Ammon's horn (tissue), 1 donor: Measurements from ENCODE around the gene MCF2L.

Experiments
- DNase-seq: peaks from one replicate; pipeline ENCODE4 v3.0.0-alpha.2; 2016; ENCODE audit warnings: low spot score

Gene MCF2L

DNA sequence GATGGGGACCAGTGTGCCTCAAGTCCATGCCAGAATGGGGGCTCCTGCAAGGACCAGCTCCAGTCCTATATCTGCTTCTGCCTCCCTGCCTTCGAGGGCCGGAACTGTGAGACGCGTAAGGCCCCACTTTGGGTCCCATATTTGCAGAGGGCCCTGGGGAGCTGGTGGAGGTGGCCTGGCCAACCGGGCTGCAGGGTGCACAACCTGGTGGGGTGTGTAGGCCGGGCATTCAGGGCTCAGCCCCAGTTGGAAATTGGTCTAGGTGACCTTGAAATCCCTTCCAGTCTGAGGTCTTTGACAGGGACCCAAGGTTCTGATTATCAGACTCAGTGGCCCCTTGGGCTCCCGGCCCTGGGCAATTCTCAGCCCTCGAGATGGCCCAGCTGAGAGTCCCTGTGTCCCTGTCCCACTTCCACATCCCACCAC, 144.8 kb downstream of the MCF2L start:
- no peak for DNase-seq

DNA sequence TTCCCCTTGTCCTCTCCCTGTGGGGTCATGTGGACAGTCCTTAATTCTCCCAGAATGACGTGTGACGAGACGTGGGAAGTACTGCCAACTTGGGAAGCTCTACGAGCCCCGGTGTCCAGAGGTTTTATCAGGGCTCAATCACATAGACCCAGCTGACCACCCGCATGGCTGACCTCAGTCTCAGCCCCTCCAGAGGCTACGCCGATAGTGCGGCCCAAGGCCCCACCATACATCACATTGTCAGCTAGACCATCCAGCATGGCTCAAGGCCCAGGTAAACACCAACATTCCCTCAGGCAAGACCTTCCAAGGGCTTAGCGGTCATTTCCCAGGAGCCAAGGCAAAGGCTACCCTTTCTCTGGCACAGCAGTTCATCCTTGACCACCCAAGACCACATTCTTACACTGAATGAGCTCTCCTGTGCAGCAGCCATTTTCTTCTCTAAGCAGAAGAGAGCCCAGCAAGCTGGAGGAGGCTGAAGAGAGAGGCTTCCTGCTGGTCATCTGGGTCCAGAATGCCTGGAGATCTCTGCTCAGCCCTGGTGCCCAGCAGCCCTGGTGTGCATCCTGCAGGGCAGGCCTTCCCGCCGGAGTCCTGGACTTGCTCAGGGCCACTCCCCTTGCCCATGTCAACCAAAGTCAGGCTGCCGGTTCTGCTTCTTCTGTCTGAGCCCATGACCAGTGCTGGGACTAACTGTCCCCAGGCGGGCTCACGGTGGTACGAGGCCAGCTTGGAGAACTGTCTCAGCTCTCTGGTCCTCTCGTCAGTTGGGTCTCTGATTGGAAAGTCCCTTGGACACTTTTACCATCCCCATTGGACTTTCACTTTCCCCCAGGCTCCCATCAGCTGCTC, 145.7 kb downstream of the MCF2L start:
- no peak for DNase-seq

- no peak for DNase-seq
Measured at GRCh38 chr13:113115363-113116205, 146.6 kb downstream of the MCF2L start.

- no peak for DNase-seq
Measured at GRCh38 chr13:113116206-113116800, 147.3 kb downstream of the MCF2L start.

GRCh38 chr13:113116871-113117271, 147.9 kb downstream of the MCF2L start:
- DNase-seq = no peak

- no peak for DNase-seq
Measured at GRCh38 chr13:113117335-113117872, 148.4 kb downstream of the MCF2L start.

- no peak for DNase-seq
Measured at GRCh38 chr13:113117911-113118260, 148.9 kb downstream of the MCF2L start.

DNA sequence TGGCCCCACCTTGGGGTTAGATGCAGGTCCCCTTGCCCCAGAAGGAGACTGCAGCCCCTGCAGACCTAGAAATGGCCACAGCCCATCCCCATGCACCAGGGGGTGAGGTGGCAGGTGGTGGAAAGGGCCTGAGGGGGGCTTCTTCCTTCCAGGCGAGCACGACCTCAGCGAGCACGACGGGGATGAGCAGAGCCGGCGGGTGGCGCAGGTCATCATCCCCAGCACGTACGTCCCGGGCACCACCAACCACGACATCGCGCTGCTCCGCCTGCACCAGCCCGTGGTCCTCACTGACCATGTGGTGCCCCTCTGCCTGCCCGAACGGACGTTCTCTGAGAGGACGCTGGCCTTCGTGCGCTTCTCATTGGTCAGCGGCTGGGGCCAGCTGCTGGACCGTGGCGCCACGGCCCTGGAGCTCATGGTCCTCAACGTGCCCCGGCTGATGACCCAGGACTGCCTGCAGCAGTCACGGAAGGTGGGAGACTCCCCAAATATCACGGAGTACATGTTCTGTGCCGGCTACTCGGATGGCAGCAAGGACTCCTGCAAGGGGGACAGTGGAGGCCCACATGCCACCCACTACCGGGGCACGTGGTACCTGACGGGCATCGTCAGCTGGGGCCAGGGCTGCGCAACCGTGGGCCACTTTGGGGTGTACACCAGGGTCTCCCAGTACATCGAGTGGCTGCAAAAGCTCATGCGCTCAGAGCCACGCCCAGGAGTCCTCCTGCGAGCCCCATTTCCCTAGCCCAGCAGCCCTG, 149.4 kb downstream of the MCF2L start:
- DNase-seq = no peak

- no peak for DNase-seq
Measured at GRCh38 chr13:113119166-113119821, 150.3 kb downstream of the MCF2L start.

DNA sequence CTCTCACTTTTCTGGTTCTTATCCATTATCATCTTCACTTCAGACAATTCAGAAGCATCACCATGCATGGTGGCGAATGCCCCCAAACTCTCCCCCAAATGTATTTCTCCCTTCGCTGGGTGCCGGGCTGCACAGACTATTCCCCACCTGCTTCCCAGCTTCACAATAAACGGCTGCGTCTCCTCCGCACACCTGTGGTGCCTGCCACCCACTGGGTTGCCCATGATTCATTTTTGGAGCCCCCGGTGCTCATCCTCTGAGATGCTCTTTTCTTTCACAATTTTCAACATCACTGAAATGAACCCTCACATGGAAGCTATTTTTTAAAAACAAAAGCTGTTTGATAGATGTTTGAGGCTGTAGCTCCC, 150.8 kb downstream of the MCF2L start:
- no peak for DNase-seq

DNA sequence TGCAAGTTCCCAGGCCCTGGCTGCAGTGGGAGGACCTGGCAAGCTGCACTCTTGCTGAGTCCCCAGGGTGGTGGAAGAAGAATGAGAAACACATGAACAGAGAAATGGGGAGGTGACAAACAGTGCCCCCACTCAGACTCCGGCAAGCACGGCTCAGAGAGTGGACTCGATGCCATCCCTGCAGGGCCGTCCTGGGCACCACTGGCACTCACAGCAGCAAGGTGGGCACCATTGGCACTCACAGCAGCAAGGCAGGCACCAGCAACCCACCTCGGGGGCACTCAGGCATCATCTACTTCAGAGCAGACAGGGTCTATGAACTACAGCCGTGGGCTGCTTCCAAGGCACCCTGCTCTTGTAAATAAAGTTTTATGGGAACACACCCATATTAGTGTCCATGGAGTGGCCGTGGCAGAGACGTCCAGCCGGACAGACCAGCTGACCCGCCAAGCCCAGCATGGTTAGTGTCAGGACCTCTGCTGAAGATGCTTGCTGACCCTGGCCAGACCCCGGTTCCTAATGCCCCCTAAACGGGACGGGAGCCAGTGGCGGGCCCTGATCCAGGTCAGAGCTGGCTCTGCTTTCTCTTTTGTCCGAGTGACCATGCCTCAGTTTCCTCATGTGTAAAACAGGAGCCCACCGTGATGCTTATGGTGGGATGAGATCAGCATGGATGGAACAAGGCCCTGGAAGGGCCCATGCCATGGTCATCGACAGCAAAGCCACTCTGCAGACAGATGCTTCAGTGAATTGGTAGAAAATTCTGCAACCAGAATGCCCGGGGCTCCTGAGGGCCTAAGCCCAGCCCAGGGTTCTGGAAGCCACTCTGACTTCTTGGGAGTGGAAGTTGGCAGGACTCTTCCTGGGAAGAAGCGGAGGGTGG, 151.5 kb downstream of the MCF2L start:
- DNase-seq = no peak

GRCh38 chr13:113121183-113121927, 152.3 kb downstream of the MCF2L start:
- DNase-seq = no peak

DNA sequence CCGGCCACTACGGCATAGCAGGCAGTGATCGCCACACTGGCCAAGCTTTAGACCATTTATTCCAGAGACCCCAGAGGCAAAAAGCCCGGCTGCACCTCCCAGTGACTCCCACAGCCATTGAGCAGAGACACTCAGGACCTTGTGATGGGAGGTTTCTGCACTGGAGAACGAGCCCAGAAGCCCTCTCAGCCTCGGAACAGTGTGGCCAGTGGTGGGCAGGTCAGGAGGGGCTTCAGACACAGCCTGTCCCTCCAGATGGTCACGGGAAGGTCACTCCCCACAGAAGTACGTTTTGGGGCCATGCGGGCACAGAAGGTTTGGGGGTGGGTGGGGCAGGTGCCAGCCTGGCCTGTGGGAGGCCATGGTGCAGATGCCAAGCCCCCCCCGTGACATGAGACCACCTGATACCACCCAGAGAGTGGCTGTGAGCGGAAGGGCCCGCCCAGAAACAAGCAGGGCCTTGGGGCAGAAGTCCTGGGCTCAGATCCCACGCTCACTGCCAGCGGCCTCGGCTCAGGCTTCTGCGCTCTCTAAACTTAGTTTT, 153.0 kb downstream of the MCF2L start:
- DNase-seq = no peak

DNA sequence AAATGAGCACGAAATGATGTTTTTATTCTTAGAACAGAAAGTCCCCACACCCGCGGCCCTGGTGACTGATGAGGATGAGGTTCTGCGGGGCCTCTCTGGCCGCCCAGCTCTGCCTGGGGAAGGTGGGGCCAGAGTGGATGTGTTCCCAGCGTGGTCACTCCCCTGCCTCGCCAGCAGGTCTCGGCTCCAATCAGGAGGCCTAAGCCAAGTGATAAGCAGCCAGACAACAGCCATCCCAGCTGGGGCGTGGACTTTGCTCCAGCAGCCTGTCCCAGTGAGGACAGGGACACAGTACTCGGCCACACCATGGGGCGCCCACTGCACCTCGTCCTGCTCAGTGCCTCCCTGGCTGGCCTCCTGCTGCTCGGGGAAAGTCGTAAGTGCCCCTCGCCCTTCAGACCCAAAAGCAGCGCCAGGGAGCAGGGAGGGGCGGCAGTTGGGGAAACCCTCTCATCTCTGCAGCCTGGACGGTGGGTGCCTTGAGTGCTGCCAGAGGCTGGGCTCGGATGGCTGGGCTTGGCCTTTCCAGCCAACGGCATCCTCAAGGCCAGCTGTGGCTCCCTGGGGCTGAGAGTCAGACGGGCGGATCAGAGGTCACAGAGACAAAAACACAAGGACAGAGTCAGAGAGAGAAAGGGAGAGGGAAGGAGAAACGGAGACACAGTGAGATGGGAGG, 153.7 kb downstream of the MCF2L start, which contains the start of gene F10:
Gene F10, plus strand, starts transcription at position 250 of the 676 bp plus-strand sequence. Its CDS starts 57 bp downstream, at position 307.
- no peak for DNase-seq

DNA sequence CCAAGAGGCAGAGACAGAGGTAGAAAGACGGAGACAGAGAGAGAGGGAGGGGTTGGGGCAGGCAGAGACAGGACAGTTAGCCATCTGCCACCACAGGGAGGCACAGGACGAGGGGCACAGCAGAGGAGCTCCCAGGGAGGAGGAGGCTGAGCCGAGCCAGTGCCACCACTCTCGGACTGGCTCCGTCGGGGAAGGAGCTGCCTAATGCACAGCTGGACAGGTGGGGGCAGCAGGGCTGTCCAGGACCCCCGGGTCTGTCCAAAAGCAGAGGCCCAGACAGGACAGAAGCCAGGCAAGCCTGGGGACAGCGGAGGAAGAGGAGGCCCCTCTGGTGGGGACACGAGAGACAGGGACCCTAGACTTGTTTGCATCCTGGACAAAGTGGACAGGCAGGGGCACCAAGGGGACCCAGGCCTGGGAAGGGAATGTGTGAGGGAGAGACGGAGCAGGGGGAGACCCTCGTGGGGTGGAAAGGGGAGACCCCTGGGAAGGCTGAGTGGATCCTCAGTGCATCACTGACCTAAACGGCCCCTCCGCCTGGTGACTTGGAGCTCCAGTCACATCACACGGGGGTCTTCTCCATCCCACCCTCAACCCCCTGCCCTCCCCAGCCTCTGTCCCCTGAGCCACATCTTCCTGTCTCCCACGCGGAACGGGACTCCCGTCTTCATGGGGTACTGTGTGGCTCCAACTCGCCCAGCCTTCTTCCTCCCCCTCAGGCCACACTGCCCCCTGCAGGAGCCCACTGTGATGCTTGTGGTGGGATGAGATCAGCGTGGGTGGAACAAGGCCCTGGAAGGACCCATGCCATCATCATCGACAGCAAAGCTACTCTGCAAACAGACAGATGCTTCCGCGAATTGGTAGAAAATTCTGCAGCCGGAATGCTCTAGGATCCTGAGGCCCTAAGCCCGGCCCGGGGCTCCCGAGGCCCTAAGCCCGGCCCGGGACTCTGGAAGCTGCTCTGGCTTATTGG, 154.5 kb downstream of the MCF2L start:
- no peak for DNase-seq

- no peak for DNase-seq
Measured at GRCh38 chr13:113124211-113124970, 155.4 kb downstream of the MCF2L start.
